ENCODE results near the gene PRSS53.

- TF ChIP-seq, protein P1, sequence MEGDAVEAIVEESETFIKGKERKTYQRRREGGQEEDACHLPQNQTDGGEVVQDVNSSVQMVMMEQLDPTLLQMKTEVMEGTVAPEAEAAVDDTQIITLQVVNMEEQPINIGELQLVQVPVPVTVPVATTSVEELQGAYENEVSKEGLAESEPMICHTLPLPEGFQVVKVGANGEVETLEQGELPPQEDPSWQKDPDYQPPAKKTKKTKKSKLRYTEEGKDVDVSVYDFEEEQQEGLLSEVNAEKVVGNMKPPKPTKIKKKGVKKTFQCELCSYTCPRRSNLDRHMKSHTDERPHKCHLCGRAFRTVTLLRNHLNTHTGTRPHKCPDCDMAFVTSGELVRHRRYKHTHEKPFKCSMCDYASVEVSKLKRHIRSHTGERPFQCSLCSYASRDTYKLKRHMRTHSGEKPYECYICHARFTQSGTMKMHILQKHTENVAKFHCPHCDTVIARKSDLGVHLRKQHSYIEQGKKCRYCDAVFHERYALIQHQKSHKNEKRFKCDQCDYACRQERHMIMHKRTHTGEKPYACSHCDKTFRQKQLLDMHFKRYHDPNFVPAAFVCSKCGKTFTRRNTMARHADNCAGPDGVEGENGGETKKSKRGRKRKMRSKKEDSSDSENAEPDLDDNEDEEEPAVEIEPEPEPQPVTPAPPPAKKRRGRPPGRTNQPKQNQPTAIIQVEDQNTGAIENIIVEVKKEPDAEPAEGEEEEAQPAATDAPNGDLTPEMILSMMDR (IDR thresholded peaks at IDR 0.05), result no peak
- no peak for TF ChIP-seq POLR2A (IDR thresholded peaks at IDR 0.05)
- TF ChIP-seq POLR2AphosphoS5 (IDR thresholded peaks at IDR 0.05), result no peak
- no peak for TF ChIP-seq EP300 (IDR thresholded peaks at IDR 0.05)
Measured at GRCh38 chr16:31089199-31089598, 456 bp upstream of the PRSS53 start.

Data from upper lobe of left lung (tissue), 4 donors.